ENCODE results near the gene MEF2C. TPM values are rescaled to one million over a fixed set of nuclear protein-coding genes. Genes with fewer than 3 reads are reported as not detected.

The MEF2C gene
- total and polyA plus RNA-seq, 2 experiments from 2014 or later = 0.97 to 1.6 TPM

DNA sequence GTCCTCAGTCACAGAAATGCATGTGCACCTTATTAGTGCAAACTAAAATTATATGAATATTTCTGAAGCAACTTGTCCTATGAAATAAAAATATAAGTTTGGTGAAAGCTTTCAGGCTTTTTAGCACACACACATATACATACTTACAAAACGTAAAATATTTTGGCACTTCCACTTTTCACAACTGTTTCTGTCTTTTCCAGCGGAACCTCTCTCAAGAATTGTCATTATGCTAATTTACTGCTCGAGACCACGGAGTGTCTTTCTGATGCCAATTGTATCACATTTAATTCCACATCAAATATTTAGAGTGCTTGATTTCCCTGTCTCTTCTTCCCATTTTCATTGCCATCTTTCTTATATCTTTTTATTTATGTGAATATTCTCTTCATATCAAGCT is 100.4 kb downstream of the MEF2C start:
- H3K79me2 ChIP-seq (replicated peaks; ENCODE audit: insufficient read depth) = no peaks in the 10 kb centered on the region
- DNase-seq (ENCODE audit: low spot score) (no peak), ATAC-seq (no peak)
- Mint-ChIP-seq H3K4me1 (peaks cover 31% of the 10 kb centered on the region), H3K27me3 (ENCODE audit: insufficient read depth, low read depth, poor library complexity) (peaks cover 5% of the 10 kb centered on the region), H3K4me3 (no peak overlapping the region), H3K27ac (no peak overlapping the region), H3K36me3 (ENCODE audit: low read depth) (no peaks in the 10 kb centered on the region), H3K9me3 (no peaks in the 10 kb centered on the region)
- no peaks in the 10 kb centered on the region for H3K9me2 ChIP-seq (ENCODE audit: insufficient read depth)
- H3F3A ChIP-seq (replicated peaks; ENCODE audit: low read depth) = no peaks in the 10 kb centered on the region
- no peaks in the 10 kb centered on the region for H4K20me1 ChIP-seq (replicated peaks; ENCODE audit: insufficient read depth)
- no peaks in the 10 kb centered on the region for H3K36me3 ChIP-seq (ENCODE audit: insufficient read depth)
- H3K27ac ChIP-seq (ENCODE audit: low read depth) = no peak overlapping the region
- no peak overlapping the region for H3K4me3 ChIP-seq
- H3K4me1 ChIP-seq (ENCODE audit: insufficient read depth) = peaks cover 27% of the 10 kb centered on the region
- H3K27me3 ChIP-seq (ENCODE audit: insufficient read depth) = no peaks in the 10 kb centered on the region
- H2AFZ ChIP-seq = no peak overlapping the region
- no peak overlapping the region for H3K4me2 ChIP-seq
- no peak for TF ChIP-seq STAT1 (IDR thresholded peaks at IDR 0.05; ENCODE audit: unreplicated experiment)
- TF ChIP-seq, protein P1, sequence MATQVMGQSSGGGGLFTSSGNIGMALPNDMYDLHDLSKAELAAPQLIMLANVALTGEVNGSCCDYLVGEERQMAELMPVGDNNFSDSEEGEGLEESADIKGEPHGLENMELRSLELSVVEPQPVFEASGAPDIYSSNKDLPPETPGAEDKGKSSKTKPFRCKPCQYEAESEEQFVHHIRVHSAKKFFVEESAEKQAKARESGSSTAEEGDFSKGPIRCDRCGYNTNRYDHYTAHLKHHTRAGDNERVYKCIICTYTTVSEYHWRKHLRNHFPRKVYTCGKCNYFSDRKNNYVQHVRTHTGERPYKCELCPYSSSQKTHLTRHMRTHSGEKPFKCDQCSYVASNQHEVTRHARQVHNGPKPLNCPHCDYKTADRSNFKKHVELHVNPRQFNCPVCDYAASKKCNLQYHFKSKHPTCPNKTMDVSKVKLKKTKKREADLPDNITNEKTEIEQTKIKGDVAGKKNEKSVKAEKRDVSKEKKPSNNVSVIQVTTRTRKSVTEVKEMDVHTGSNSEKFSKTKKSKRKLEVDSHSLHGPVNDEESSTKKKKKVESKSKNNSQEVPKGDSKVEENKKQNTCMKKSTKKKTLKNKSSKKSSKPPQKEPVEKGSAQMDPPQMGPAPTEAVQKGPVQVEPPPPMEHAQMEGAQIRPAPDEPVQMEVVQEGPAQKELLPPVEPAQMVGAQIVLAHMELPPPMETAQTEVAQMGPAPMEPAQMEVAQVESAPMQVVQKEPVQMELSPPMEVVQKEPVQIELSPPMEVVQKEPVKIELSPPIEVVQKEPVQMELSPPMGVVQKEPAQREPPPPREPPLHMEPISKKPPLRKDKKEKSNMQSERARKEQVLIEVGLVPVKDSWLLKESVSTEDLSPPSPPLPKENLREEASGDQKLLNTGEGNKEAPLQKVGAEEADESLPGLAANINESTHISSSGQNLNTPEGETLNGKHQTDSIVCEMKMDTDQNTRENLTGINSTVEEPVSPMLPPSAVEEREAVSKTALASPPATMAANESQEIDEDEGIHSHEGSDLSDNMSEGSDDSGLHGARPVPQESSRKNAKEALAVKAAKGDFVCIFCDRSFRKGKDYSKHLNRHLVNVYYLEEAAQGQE (IDR thresholded peaks at IDR 0.05; ENCODE audit: unreplicated experiment) = no peak
- TF ChIP-seq CREB1 (CRISPR knock-in tag; IDR thresholded peaks at IDR 0.05; ENCODE audit: low read depth) = no peak
- TF ChIP-seq NANOG (IDR thresholded peaks at IDR 0.05; ENCODE audit: borderline replicate concordance) = no peak
- TF ChIP-seq, protein P2, sequence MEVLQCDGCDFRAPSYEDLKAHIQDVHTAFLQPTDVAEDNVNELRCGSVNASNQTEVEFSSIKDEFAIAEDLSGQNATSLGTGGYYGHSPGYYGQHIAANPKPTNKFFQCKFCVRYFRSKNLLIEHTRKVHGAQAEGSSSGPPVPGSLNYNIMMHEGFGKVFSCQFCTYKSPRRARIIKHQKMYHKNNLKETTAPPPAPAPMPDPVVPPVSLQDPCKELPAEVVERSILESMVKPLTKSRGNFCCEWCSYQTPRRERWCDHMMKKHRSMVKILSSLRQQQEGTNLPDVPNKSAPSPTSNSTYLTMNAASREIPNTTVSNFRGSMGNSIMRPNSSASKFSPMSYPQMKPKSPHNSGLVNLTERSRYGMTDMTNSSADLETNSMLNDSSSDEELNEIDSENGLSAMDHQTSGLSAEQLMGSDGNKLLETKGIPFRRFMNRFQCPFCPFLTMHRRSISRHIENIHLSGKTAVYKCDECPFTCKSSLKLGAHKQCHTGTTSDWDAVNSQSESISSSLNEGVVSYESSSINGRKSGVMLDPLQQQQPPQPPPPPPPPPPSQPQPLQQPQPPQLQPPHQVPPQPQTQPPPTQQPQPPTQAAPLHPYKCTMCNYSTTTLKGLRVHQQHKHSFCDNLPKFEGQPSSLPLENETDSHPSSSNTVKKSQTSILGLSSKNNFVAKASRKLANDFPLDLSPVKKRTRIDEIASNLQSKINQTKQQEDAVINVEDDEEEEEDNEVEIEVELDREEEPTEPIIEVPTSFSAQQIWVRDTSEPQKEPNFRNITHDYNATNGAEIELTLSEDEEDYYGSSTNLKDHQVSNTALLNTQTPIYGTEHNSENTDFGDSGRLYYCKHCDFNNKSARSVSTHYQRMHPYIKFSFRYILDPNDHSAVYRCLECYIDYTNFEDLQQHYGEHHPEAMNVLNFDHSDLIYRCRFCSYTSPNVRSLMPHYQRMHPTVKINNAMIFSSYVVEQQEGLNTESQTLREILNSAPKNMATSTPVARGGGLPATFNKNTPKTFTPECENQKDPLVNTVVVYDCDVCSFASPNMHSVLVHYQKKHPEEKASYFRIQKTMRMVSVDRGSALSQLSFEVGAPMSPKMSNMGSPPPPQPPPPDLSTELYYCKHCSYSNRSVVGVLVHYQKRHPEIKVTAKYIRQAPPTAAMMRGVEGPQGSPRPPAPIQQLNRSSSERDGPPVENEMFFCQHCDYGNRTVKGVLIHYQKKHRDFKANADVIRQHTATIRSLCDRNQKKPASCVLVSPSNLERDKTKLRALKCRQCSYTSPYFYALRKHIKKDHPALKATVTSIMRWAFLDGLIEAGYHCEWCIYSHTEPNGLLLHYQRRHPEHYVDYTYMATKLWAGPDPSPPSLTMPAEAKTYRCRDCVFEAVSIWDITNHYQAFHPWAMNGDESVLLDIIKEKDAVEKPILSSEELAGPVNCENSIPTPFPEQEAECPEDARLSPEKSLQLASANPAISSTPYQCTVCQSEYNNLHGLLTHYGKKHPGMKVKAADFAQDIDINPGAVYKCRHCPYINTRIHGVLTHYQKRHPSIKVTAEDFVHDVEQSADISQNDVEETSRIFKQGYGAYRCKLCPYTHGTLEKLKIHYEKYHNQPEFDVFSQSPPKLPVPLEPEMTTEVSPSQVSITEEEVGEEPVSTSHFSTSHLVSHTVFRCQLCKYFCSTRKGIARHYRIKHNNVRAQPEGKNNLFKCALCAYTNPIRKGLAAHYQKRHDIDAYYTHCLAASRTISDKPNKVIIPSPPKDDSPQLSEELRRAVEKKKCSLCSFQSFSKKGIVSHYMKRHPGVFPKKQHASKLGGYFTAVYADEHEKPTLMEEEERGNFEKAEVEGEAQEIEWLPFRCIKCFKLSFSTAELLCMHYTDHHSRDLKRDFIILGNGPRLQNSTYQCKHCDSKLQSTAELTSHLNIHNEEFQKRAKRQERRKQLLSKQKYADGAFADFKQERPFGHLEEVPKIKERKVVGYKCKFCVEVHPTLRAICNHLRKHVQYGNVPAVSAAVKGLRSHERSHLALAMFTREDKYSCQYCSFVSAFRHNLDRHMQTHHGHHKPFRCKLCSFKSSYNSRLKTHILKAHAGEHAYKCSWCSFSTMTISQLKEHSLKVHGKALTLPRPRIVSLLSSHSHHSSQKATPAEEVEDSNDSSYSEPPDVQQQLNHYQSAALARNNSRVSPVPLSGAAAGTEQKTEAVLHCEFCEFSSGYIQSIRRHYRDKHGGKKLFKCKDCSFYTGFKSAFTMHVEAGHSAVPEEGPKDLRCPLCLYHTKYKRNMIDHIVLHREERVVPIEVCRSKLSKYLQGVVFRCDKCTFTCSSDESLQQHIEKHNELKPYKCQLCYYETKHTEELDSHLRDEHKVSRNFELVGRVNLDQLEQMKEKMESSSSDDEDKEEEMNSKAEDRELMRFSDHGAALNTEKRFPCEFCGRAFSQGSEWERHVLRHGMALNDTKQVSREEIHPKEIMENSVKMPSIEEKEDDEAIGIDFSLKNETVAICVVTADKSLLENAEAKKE (CRISPR knock-in tag; IDR thresholded peaks at IDR 0.05) = no peak
- TF ChIP-seq ZNF114 (CRISPR knock-in tag; IDR thresholded peaks at IDR 0.05) = no peak
- TF ChIP-seq, protein P3, sequence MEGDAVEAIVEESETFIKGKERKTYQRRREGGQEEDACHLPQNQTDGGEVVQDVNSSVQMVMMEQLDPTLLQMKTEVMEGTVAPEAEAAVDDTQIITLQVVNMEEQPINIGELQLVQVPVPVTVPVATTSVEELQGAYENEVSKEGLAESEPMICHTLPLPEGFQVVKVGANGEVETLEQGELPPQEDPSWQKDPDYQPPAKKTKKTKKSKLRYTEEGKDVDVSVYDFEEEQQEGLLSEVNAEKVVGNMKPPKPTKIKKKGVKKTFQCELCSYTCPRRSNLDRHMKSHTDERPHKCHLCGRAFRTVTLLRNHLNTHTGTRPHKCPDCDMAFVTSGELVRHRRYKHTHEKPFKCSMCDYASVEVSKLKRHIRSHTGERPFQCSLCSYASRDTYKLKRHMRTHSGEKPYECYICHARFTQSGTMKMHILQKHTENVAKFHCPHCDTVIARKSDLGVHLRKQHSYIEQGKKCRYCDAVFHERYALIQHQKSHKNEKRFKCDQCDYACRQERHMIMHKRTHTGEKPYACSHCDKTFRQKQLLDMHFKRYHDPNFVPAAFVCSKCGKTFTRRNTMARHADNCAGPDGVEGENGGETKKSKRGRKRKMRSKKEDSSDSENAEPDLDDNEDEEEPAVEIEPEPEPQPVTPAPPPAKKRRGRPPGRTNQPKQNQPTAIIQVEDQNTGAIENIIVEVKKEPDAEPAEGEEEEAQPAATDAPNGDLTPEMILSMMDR (conservative IDR thresholded peaks at IDR 0.05; ENCODE audit: low read depth in 2 of 2) = no peak
- TF ChIP-seq EZH2 (IDR thresholded peaks at IDR 0.05; ENCODE audit: low read depth, unreplicated experiment) = no peak
- TF ChIP-seq ZNF331 (CRISPR knock-in tag; IDR thresholded peaks at IDR 0.05; ENCODE audit: low read depth) = no peak
- TF ChIP-seq EZH2phosphoT487 (IDR thresholded peaks at IDR 0.05; ENCODE audit: unreplicated experiment) = no peak
- no peak for TF ChIP-seq POLR2AphosphoS5 (IDR thresholded peaks at IDR 0.05; ENCODE audit: low read depth)
